ENCODE results near the gene HOXD12. TPM values are rescaled to one million over a fixed set of nuclear protein-coding genes. Genes with fewer than 3 reads are reported as not detected.

Gene HOXD12
- polyA plus RNA-seq, 5 donors, result not detected

DNA sequence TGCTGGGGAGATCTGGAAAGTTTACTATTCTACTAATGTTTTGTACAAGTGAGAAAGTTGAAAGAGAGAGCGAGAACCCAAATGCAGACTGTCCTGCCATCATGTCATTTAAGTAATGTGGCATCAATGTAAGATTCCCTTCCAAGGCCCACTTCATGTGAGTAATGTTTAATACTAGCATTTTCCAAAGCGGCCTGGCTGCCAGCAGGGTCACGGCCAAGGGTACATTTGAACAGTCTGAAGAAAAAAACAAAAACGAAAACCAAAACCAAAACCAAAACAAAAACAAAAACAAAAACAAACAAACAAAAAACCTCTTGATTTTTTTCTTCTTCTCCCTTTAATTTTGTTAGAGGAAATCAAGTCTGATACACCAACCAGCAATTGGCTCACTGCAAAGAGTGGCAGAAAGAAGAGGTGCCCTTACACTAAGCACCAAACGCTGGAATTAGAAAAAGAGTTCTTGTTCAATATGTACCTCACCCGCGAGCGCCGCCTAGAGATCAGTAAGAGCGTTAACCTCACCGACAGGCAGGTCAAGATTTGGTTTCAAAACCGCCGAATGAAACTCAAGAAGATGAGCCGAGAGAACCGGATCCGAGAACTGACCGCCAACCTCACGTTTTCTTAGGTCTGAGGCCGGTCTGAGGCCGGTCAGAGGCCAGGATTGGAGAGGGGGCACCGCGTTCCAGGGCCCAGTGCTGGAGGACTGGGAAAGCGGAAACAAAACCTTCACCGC, 19.2 kb downstream of the HOXD12 start:
- no peak for DNase-seq

- no peak for DNase-seq
These were observed 21.0 kb downstream of the HOXD12 start for GRCh38 chr2:176120364-176121189.

- no peak for DNase-seq
These were observed 21.8 kb downstream of the HOXD12 start for GRCh38 chr2:176121190-176122051.

DNA sequence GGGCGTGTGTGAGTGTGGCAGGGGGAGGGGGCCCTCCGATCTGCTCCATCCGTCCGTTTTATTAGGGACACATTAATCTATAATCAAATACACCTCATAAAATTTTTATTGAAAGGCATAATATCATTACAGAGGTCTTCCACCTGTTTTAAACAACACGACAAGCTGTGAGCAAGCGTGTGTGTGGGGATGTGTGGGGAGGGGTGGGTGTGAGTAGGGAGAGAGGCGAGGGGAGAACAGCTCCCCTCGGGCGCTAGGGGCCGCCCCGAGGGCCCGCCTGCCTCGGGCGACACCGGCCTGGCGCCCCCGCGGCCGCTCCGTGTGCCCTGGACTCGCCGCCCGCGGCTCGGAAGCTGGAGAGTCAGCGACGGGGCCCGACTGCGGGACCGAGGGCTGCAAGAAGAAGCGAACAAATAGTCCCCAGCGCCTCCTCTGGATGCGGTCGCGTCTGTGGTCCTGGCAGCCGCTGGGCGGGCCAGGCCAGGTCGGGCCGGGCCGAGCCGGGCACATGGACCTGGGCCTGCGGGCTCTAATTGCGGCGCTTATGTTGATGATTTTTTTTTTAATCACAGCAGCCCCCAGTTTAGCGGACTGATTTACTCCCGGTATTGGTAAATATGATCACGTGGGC, 22.6 kb downstream of the HOXD12 start:
- no peak for DNase-seq

GRCh38 chr2:176122683-176123410, 23.3 kb downstream of the HOXD12 start, which contains the start of gene HOXD9:
HOXD9 (plus strand) TSS chr2:176122719; CDS start chr2:176122769, 50 bp downstream.
- DNase-seq, result no peak

DNA sequence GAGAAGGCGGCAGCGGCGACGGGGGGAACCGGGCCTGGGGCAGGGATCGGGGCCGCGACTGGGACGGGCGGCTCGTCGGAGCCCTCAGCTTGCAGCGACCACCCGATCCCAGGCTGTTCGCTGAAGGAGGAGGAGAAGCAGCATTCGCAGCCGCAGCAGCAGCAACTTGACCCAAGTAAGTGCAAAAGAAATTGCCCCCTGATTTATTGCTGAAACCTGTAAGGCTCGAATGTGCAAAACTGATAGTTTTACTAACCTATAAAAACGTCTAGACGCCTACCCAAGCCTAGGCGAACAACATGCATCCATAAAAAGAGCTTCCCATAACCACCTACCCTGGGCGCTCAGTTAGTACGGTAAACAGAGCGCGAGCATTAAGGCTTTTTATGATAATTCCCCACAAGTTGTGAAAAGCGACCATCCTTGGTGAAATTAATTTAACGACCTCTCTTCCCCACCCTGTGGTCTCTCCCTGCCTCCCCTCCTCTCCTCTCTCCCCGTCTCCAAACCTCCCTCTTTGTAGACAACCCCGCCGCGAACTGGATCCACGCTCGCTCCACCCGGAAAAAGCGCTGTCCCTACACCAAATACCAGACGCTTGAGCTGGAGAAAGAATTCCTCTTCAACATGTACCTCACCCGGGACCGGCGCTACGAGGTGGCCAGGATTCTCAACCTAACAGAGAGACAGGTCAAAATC, 24.0 kb downstream of the HOXD12 start:
- no peak for DNase-seq

DNA sequence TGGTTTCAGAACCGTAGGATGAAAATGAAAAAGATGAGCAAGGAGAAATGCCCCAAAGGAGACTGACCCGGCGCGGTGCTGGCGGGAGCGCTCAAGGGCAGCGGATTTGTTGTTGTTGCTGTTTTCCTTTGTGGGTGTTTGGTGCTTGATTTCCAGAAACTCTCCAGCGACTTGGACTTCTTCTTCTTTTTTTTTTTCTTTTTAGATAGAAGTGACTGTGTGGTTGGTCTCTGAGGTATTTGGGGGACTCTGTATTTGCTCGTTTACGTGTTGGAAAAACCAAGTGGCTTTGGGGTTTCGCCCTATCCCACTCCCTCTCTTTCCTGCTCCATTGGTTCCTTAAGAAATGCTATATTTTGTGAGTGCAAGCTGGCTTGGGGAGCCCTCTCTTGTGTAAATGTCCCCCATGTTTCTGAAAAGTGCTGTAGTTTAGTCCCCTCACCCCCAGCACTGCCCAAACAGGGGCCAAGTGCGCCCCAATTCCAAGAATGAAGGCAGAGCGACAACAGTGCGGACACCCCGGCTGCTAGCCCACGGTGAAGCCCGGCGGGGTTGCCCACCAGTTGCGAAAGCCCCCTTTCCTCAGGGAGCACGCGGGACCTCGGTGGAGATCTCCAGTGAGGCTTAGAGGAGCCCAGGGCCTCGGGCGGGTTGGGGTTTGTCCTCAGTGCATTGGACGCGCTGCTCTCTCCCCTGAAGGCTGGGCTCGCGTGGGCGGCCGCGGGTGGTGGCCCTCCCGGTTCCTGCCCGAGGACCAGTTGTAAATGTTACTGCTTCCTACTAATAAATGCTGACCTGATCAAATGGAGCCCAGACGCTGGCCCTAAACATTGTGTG, 24.7 kb downstream of the HOXD12 start:
- no peak for DNase-seq

DNA sequence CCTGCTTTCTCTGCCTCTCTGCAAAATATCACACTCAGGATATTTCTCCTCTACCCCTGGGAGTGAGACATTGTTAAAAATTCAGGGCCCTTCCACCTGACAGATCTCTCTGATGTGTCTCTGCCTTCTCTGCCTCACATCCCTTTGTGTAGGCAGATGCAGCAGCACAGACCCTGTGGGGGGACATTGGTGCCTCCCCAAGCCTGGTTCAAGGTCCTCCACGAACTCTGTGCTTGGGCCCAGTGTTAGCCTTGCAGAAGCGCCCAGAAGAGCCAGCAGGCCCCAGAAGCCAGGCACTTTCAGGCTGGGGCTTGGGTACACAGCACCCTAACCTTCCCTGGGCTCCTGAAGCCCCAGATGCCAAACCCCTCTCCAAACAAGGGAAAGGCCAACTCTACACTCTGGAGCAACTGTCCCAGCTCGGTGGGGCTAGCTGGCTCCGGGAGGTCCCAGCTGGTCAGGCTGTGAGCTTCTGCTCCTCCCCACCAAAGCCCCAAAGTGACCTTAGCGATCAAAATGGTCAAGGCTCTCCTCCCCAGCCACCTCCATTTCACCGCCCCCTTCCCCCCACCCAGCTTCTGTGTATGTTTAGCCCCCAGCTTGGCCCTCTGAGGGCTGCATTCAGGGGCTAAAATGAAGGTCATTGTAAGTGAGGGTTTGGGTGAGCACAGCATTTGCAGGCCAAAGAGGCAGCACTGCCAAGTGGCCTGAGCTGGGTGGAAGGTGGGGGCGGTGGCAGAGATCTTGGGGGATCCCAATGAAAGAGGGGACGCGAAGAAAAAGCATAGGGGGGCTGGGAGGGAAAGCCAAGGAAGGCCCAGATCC, 25.6 kb downstream of the HOXD12 start:
- DNase-seq, result no peak

DNA sequence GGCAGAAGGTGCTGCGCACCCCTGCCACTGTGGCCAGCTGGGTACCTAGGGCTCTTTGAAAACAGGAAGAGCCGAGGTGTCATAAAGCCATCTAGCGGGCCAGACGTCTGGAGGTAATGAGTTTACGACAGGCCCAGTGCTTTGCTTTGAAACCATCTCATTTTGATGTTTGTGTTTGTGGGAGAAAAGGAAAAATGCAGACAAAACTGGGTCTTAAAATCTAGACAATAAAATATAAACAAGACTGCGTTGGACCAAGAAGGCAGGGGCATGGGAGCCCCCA, 26.1 kb downstream of the HOXD12 start:
- DNase-seq, result no peak

DNA sequence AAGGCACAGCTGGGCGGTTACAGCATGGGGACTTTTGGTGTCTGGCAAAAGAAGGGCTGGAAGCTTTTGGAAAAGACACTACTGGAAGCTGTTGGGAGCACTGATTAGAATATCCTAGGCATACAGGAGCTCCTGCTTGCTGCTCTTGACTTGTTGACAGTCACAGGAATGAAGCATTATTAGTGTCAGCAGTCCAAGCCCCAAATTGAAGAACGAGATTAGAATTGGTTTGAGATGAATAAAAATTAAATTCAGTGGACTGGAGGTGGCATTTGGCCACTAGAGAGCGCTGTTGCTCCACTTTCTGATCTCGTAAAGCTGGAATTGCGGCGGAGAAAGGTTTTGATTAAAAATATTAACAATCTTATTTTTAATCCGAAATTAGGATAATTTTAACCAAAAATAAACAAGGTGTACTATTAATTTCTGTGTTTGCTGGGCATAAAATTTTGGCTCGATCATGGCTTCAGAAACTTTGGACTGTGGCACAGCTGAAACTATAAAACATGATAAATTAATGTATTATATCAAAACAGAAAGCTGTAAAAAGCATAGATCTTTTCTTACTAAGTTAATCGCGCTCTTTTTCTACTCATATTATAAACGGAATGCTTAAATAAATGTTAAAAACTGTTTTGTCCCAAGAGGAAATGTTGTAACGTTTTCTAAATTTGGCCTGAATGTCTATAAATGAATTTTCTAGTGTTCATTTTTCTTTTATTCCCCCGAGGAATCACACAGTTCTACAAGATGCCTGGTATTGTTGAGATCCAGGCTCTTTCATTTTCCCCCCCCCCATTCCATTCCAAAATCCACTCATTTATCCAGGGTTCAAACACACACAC, 27.6 kb downstream of the HOXD12 start:
- peak in 1 of 2 donors; percentile 72 for DNase-seq

GRCh38 chr2:176127774-176128072, 28.1 kb downstream of the HOXD12 start:
- no peak for DNase-seq

DNA sequence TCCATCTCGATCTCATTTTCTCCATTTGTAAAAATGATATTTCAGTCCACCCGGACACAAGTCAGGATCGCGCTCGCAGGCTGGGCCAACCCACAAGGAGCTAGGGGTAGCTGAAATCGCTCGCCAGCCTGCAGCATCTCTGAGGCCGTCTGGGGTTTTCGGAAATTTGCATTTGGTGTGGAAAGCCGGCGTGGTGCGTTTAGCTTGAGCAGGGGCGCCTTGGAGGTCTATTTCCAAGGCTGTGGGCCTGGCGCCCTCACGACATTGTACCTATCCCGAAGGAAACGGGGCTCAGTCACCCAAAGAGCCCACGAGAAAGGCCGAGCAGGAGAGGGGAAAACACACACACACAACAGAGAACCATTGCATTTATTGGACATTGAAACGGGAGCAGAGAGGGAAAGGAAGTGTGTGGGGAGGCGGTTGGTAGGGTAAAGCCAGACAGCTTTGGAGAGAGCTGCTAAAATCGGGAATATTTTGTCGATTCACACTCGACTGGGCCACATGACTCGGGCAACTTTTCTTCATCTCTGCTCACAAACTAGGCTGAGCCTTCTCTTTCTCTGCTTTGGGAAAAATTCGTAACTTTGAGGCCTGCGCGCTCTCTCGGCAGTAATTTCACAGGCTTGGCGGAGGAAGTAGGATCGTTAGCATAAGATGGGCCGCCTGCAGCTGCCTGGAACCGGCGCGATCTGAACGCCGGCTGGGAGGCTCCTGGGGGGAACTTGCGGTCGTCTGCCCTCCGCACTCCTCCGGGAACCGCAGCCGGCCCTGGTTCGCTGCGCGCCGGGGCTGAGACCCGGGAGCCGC, 28.8 kb downstream of the HOXD12 start:
- peak in 1 of 2 donors; percentile 51 for DNase-seq

DNA sequence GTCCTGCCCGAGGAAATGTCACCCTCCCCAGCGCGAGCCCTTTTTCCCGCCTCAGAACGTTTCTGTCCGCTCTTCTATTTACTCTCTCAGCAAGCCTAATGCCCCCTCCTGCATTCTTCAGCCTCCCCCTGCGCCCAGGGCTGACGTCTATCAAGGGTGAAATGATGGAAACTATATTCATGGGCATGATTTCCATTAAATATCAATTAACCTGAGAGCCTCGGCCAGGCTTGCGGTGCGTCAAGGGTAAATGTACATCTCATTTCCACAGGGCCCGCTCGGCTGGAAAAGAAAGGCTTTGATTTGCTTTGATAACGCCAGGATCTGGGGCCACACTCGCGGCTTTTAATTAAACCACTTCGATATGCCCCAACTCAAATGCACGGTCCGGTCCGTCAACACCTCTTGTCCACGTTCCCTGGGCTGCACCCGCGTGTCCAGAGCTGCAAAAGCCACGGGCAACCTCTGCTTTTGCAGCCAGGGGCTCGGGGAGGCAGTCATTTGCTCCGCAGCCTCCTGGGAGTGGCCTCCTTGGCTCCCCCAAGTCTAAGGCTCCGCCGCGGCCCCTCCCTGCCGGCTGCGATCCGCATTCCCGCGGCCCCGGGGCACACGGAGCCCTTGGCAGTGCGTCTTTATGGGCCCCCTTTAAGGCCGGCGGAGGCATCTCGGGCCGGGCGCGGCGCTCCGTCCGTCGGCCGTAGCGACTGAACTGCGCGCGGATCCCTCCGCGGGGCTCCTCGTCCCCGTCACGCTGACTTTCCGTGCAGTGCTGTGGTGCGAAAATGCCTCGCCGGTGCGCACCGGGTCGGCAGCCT, 29.6 kb downstream of the HOXD12 start, which contains the start of gene HOXD8:
HOXD8 (plus strand) TSS at position 724 of the 815 bp plus-strand sequence. CDS start 662 bp downstream, outside the sequence.
- no peak for DNase-seq

DNA sequence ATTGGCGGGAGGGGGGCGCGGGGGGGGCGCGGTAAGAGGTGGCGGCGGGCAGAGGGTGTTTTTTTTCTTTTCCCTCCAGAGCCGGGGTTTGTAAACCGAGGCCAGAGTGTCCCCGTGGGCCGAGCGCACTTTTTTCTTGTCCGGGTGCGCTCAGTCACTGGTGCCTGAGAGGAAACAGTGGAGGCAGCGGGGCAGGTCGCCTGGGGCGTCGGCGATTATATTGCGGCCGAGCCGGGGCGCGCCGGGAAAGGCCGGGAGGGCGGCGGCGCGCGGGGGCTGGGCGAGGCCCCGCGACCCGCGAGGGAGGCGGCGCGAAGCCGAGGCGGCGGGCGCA, 30.2 kb downstream of the HOXD12 start:
- no peak for DNase-seq

- DNase-seq, result no peak
These were observed 30.8 kb downstream of the HOXD12 start for GRCh38 chr2:176130147-176130956.
